DND-41 (cell line): ENCODE data around the gene PLA2G2D.

Source experiments
- CTCF ChIP-seq: IDR thresholded peaks from 2 replicates; pipeline ENCODE4 v1.5.1; 2012; ENCODE audit warnings: borderline replicate concordance, low read length, moderate library complexity, mild to moderate bottlenecking; ENCODE audit not compliant: poor library complexity, severe bottlenecking; ENCODE audit errors: extremely low read depth
- EZH2 ChIP-seq: IDR thresholded peaks from 3 replicates; pipeline ENCODE4 v1.6.1; 2012; ENCODE audit warnings: borderline replicate concordance, low read depth, mild to moderate bottlenecking, moderate library complexity, low read length, inconsistent platforms; ENCODE audit not compliant: severe bottlenecking

GRCh38 chr1:20150326-20150705 is 31.0 kb upstream of the PLA2G2D start:
- no peak for TF ChIP-seq CTCF
- TF ChIP-seq EZH2: no peak
